NCI-H2227 (cell line): ENCODE results near the gene SERPINB10.

Source experiments
- DNase-seq: peaks from one replicate; lab custom pipeline; 2025; ENCODE audit not compliant: unreplicated experiment; lab: John Stamatoyannopoulos, UW

SERPINB10 gene

DNA sequence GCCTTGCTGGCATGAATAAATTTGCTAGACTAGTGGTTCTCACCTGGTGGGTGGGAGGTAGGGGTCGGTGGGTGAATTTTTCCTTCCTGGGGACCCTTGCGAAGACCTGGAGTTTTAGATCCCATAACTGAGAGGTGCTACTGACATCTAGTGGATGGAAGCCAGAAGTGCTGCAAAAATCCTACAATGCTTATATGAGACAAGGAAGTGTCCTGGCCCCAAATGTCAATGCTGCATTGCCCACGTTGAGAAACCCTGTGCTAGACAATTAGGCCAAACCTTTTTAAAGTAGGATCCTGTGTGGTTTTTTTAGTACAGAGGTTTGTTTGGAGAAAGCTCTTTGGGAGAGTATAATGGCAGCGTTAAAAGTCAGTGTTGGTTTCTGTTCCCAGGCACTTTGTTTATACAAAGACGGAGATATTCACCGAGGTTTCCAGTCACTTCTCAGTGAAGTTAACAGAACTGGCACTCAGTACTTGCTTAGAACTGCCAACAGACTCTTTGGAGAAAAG lies 71.7 kb downstream of the SERPINB10 start:
- peak; percentile 85 for DNase-seq

DNA sequence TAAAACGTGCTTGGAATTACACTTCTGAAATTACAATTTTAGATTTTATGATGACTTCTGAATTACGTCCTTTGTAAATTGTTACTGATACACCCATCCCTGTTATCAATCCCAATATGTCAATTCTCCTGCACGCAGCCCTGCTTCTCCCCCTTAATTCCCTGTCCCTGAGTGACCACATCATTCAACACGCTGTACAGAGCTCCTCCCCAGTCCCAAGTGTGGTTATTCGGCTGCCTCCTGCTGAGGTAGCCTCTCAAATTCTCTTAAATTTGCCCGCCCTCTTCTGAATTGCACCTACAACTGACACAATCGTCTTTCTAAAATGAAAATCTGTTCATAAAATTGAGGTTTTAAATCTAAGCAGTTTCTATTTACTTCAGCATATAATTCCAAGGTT lies 72.3 kb downstream of the SERPINB10 start:
- DNase-seq = no peak

DNA sequence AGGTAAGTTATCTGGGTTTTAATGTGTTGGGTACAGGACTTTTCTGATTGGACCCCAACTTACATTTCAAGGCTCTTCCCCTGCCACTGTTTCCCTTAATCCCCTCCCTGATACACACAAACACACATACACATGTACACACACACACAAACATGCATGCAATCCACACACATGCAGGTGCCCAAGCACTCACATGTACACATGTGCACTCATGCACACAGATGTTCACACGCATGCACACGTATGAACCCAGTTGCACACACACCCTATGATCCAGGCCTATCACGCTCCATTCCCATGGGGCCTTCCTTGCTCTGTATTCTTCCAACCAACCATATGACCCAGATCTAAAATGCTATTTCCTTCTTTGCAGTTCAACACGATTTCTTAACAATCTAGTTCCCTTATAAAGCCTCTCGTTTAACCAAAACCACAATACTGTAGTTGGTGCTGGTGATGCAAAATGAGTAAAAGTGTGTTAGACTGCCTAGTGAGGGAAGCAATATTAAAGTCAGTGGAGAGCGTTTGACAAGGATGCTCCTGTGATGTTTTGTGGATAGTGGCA lies 73.2 kb downstream of the SERPINB10 start:
- DNase-seq = no peak

DNA sequence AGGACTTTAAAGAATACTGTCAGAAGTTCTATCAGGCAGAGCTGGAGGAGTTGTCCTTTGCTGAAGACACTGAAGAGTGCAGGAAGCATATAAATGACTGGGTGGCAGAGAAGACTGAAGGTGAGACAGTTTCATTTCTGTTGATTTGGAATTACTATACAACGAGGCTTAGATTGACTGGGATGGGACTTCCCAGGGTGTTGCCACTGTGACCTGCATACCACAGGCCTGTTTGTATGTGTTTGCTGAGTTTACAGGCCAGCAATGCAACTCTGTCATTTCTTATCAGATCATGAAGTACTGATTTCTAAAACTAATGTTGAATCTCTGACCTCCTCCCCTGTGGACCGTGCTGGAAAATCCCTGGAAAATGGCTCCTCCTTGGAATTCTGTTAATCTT lies 74.0 kb downstream of the SERPINB10 start:
- DNase-seq = no peak

DNA sequence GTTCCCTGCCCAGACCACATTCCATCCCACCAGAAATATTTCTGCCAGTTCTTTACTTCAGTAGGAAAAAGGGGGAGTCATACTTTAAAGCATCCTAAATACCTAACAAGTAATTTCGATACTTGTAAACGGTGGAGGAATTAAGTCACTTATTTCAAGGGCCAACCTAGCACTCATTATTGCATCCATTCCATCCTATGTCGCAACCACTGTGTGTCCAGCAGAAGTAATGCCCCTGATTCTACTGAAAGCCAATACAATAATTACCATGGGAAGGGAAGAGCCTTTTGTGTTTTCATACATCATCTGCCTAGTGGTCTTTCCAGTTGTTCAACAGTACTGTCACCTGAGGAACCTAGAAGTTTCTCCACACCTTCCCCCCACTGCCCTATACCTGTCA lies 74.6 kb downstream of the SERPINB10 start:
- no peak for DNase-seq
